SK-N-SH (cell line): Measurements from ENCODE around the gene ZNF189. TPM values are rescaled to one million over a fixed set of nuclear protein-coding genes. Genes with fewer than 3 reads are reported as not detected.
A peak's percentile ranks its signal among the peaks of the same experiment; 100 is the strongest.

Experiments used
- CTCF ChIA-PET: fragments of 300-600, 350-600 bp; formaldehyde crosslinking; extraction: SDS; loops from one replicate; lab custom pipeline; 2021; lab: Yijun Ruan, JAX
- POLR2A ChIA-PET: fragments of 350-600 bp; sonication (Branson Sonifier 250); formaldehyde crosslinking; extraction: SDS; loops from one replicate; lab custom pipeline; 2020; ENCODE audit warnings: antibody characterized with exemption, inconsistent platforms; lab: Yijun Ruan, JAX
- DNase-seq: peaks from one replicate; pipeline ENCODE4 v3.0.0; 2012
- H2AFZ ChIP-seq: fragments of 200-600 bp; sonication (generic); 2 replicates; pipeline ENCODE4 v1.8.1; 2016; ENCODE audit warnings: antibody characterized with exemption, mild to moderate bottlenecking, low read depth
- H3F3A ChIP-seq: fragments of 200-600 bp; sonication (generic); replicated peaks from 2 replicates; pipeline ENCODE3; 2016; ENCODE audit warnings: antibody characterized with exemption, mild to moderate bottlenecking; ENCODE audit not compliant: insufficient read depth
- H3K27ac ChIP-seq, 2 experiments: fragments of 200-500 bp in 1 of 2; fragments of 200-600 bp in 1 of 2; sonication (Bioruptor generic) in 1 of 2; sonication (generic), shearing (Covaris generic) in 1 of 2; 2 replicates each; pipeline versions ENCODE4 v1.5.1 to v1.6.1; 2014 to 2016; ENCODE audit warnings: low read depth in 2 of 2, inconsistent platforms in 1 of 2, low read length in 1 of 2, mild to moderate bottlenecking in 1 of 2, mixed read lengths in 1 of 2
- H3K27me3 ChIP-seq: fragments of 200-600 bp; sonication (generic), shearing (Covaris generic); 2 replicates; pipeline ENCODE4 v1.6.1; 2016; ENCODE audit warnings: mixed run types; ENCODE audit not compliant: insufficient read depth
- H3K36me3 ChIP-seq, 2 experiments: fragments of 200-500 bp in 1 of 2; fragments of 200-600 bp in 1 of 2; sonication (Bioruptor generic) in 1 of 2; sonication (generic) in 1 of 2; replicated peaks in 1 of 2; 2 replicates each; pipeline versions ENCODE3 to v1.5.1; 2014 to 2016; ENCODE audit warnings: low read length in 1 of 2, mild to moderate bottlenecking in 1 of 2; ENCODE audit not compliant: insufficient read depth in 2 of 2, control insufficient read depth in 1 of 2
- H3K4me1 ChIP-seq, 2 experiments: fragments of 200-500 bp in 1 of 2; fragments of 200-600 bp in 1 of 2; sonication (Bioruptor generic) in 1 of 2; sonication (generic), shearing (Covaris generic) in 1 of 2; 2 replicates each; pipeline versions ENCODE4 v1.5.1 to v1.6.1; 2014 to 2016; ENCODE audit warnings: low read depth in 1 of 2, low read length in 1 of 2, mixed run types in 1 of 2; ENCODE audit not compliant: insufficient read depth in 2 of 2, control insufficient read depth in 1 of 2
- H3K4me2 ChIP-seq: fragments of 200-600 bp; sonication (generic), shearing (Covaris generic); 2 replicates; pipeline ENCODE4 v1.6.1; 2017; ENCODE audit warnings: mixed run types
- H3K4me3 ChIP-seq, 2 experiments: fragments of 200-500 bp in 1 of 2; fragments of 200-600 bp in 1 of 2; sonication (Bioruptor generic) in 1 of 2; sonication (generic), shearing (Covaris generic) in 1 of 2; 2 replicates each; pipeline versions ENCODE4 v1.5.1 to v1.8.1; 2014 to 2016; ENCODE audit warnings: low read depth in 2 of 2, inconsistent platforms in 1 of 2, low read length in 1 of 2, mild to moderate bottlenecking in 1 of 2, mixed read lengths in 1 of 2, moderate library complexity in 1 of 2
- H3K79me2 ChIP-seq: fragments of 200-600 bp; sonication (generic); 2 replicates; pipeline ENCODE4 v1.8.1; 2017; ENCODE audit warnings: mild to moderate bottlenecking; ENCODE audit not compliant: insufficient read depth
- H3K9ac ChIP-seq: fragments of 200-600 bp; sonication (generic); 2 replicates; pipeline ENCODE4 v1.6.1; 2017; ENCODE audit warnings: mixed run types
- H3K9me2 ChIP-seq: fragments of 200-600 bp; sonication (generic); 2 replicates; pipeline ENCODE4 v1.6.1; 2017; ENCODE audit warnings: mixed run types
- H3K9me3 ChIP-seq: fragments of 200-600 bp; sonication (generic); 2 replicates; pipeline ENCODE4 v1.6.1; 2017; ENCODE audit warnings: mixed run types, mild to moderate bottlenecking, moderate library complexity
- H4K20me1 ChIP-seq: fragments of 200-600 bp; sonication (generic); 2 replicates; pipeline ENCODE4 v1.6.1; 2017; ENCODE audit warnings: mild to moderate bottlenecking, mixed run types; ENCODE audit not compliant: insufficient read depth
- CHD2 ChIP-seq: fragments of 150-350 bp; IDR thresholded peaks from 2 replicates; pipeline ENCODE4 v1.6.1; 2018; ENCODE audit warnings: low read length; ENCODE audit not compliant: partially characterized antibody
- ELF1 ChIP-seq: IDR thresholded peaks from 2 replicates; pipeline ENCODE4 v1.4.0; 2012
- EZH2phosphoT487 ChIP-seq: fragments of 200-600 bp; sonication (generic); IDR thresholded peaks from 2 replicates; pipeline ENCODE4 v1.6.1; 2017; ENCODE audit warnings: low read depth, mixed run types, mild to moderate bottlenecking, antibody characterized with exemption, moderate library complexity, borderline replicate concordance
- FOXJ3 ChIP-seq: sonication (generic); formaldehyde crosslinking; IDR thresholded peaks from 2 replicates; pipeline ENCODE4 v1.5.1; 2020; ENCODE audit warnings: mild to moderate bottlenecking, missing genetic modification reagents
- FOXM1 ChIP-seq: IDR thresholded peaks from 2 replicates; pipeline ENCODE4 v1.4.0; 2012; ENCODE audit warnings: low read depth, mild to moderate bottlenecking
- GATA2 ChIP-seq: sonication (generic); formaldehyde crosslinking; IDR thresholded peaks from 2 replicates; pipeline ENCODE4 v1.5.0; 2020; ENCODE audit warnings: mild to moderate bottlenecking, missing genetic modification reagents
- MEF2A ChIP-seq: IDR thresholded peaks from 2 replicates; pipeline ENCODE4 v1.4.0; 2012; ENCODE audit warnings: low read depth, borderline replicate concordance
- MXI1 ChIP-seq: IDR thresholded peaks from 2 replicates; pipeline ENCODE4 v1.6.1; 2012; ENCODE audit warnings: mild to moderate bottlenecking, low read depth, low read length, improper control_type of control experiment
- NFIC ChIP-seq: IDR thresholded peaks from 2 replicates; pipeline ENCODE4 v1.4.0; 2012; ENCODE audit warnings: borderline replicate concordance
- NRF1 ChIP-seq: IDR thresholded peaks from 2 replicates; pipeline ENCODE4 v1.6.1; 2012; ENCODE audit warnings: low read depth, mild to moderate bottlenecking, low read length
- RXRA ChIP-seq: IDR thresholded peaks from 2 replicates; pipeline ENCODE4 v1.4.0; 2012; ENCODE audit warnings: low read depth, mild to moderate bottlenecking, borderline replicate concordance
- SIN3A ChIP-seq: IDR thresholded peaks from 2 replicates; pipeline ENCODE4 v1.6.1; 2012; ENCODE audit warnings: low read depth, mild to moderate bottlenecking, low read length, moderate library complexity, borderline replicate concordance
- TEAD4 ChIP-seq: IDR thresholded peaks from 2 replicates; pipeline ENCODE4 v1.4.0; 2012; ENCODE audit warnings: mild to moderate bottlenecking, borderline replicate concordance; ENCODE audit not compliant: insufficient read depth
- YY1 ChIP-seq: IDR thresholded peaks from 2 replicates; pipeline ENCODE4 v1.4.0; 2012; ENCODE audit warnings: low read depth, mild to moderate bottlenecking
- WGBS: methylation state at CpG from one replicate; pipeline ENCODE4 v1.1.6; 2017; ENCODE audit warnings: low lambda C conversion rate; 5-methylcytosine and 5-hydroxymethylcytosine counted together
- polyA plus RNA-seq, 3 experiments: library from polyadenylated mRNA; depleted of rRNA; stranded (reverse); fragments of >200 nt; gene quantifications; 2 replicates each; pipeline ENCODE4 v1.2.3, GENCODE V29; 2012
- TF ChIP-seq, protein P1 (sequence below): fragments of 200-600 bp; sonication (generic); IDR thresholded peaks from 2 replicates; pipeline ENCODE4 v1.6.1; 2017; ENCODE audit warnings: antibody characterized with exemption, mild to moderate bottlenecking, moderate library complexity
- TF ChIP-seq, protein P2 (sequence below): IDR thresholded peaks from 2 replicates; pipeline ENCODE4 v1.4.0; 2012; ENCODE audit warnings: low read depth, borderline replicate concordance
- TF ChIP-seq, protein P3 (sequence below): fragments of 150-350 bp; IDR thresholded peaks from 2 replicates; pipeline ENCODE4 v1.6.1; 2017; ENCODE audit warnings: antibody characterized with exemption, low read length, low read depth, borderline replicate concordance
- TF ChIP-seq, protein P4 (sequence below): IDR thresholded peaks from 2 replicates; pipeline ENCODE4 v1.4.0; 2012; ENCODE audit warnings: low read depth, borderline replicate concordance
- TF ChIP-seq, protein P5 (sequence below): IDR thresholded peaks from 2 replicates; pipeline ENCODE4 v1.4.0; 2012; ENCODE audit warnings: low read depth

The ZNF189 gene
- polyA plus RNA-seq, 1 of the 3 experiments (the other 2 are of a cell fraction): 2.9 TPM

DNA sequence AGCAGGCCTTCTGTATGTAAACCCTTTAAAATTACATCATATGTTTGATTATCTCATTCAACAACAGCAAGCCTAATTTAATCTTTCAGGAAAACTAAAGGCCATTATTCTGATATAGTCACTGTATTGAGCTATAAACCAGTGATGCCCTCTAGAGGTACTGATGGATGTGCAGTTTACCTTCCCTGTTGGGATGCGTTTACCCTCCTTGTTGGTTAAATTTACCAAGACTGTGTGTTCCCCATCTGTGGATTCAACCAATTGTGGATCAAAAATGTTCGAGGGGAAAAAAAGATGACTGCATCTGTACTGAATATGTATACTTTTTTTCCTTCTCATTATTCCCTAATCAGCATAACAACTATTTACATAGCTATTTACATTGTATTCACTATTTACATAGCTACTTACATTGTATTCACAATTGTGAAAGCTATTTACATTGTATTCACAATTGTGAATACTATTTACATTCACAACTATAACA lies 10.1 kb upstream of the ZNF189 start:
- WGBS: 76% methylated on average over 2 of the region's 2 CpGs
- CTCF ChIA-PET: interaction anchor here (0.7 to 3.7 kb wide), 14 partner anchors 8 to 278 kb away, joined by 3 to 19 read pairs (median 4); partner anchors contain the start of genes MRPL50 and ZNF189
- no peak for DNase-seq
- Histone ChIP-seq H3K79me2 (peaks cover 28% of the 10 kb centered on the region), H3K4me1 (no peaks in the 10 kb centered on the region; a peak in 1 of 4 replicates), H2AFZ (no peak overlapping the region), H3K36me3 (peaks cover 42% of the 10 kb centered on the region in 2 experiments), H3K27ac (no peak overlapping the region), H3K27me3 (no peaks in the 10 kb centered on the region), H3K4me3 (no peak overlapping the region), H3K9me3 (peaks cover 5% of the 10 kb centered on the region; the same call in 1 of the 2 replicates), H3K4me2 (no peak overlapping the region), H3K9ac (no peak overlapping the region), H4K20me1 (no peaks in the 10 kb centered on the region), H3F3A (no peaks in the 10 kb centered on the region), H3K9me2 (no peaks in the 10 kb centered on the region)
- TF ChIP-seq, protein P1, sequence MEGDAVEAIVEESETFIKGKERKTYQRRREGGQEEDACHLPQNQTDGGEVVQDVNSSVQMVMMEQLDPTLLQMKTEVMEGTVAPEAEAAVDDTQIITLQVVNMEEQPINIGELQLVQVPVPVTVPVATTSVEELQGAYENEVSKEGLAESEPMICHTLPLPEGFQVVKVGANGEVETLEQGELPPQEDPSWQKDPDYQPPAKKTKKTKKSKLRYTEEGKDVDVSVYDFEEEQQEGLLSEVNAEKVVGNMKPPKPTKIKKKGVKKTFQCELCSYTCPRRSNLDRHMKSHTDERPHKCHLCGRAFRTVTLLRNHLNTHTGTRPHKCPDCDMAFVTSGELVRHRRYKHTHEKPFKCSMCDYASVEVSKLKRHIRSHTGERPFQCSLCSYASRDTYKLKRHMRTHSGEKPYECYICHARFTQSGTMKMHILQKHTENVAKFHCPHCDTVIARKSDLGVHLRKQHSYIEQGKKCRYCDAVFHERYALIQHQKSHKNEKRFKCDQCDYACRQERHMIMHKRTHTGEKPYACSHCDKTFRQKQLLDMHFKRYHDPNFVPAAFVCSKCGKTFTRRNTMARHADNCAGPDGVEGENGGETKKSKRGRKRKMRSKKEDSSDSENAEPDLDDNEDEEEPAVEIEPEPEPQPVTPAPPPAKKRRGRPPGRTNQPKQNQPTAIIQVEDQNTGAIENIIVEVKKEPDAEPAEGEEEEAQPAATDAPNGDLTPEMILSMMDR: peak; percentile 47
- no peak for TF ChIP-seq YY1
- no peak for TF ChIP-seq EZH2phosphoT487
- no peak for TF ChIP-seq FOXJ3
- no peak for TF ChIP-seq RXRA
- POLR2A ChIA-PET: no interaction called here

DNA sequence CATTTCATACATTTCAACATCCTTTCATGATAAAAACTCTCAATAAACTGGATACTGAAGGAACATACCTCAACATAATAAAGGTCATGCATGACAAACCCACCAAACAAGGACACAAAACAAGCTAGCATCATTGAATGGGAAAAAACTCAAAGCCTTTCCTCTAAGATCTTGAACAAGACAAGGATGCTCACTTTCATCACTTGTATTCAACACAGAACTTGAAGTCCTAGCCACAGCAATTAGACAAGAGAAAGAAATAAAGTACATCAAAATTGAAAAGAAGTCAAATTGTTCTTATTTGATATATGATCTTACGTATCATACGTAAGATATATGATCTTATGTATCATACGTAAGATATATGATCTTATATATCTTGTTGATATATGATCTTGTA lies 5.5 kb upstream of the ZNF189 start:
- no peak overlapping the region for H3K4me3 ChIP-seq
- ChIA-PET POLR2A (no interaction called here), CTCF (no interaction called here)
- no peaks in the 10 kb centered on the region for H4K20me1 ChIP-seq
- WGBS: 97% methylated on average over 3 of the region's 3 CpGs
- no peak overlapping the region for H3K9ac ChIP-seq
- no peak overlapping the region for H3K27ac ChIP-seq
- DNase-seq: no peak
- 0 out of 2 replicates have a peak, but pooled peaks cover 5% of the 10 kb centered on the region for H3K9me3 ChIP-seq
- no peaks in the 10 kb centered on the region; a peak in 1 of 4 replicates for H3K4me1 ChIP-seq
- no peaks in the 10 kb centered on the region for H3K27me3 ChIP-seq
- no peak overlapping the region for H2AFZ ChIP-seq
- H3F3A ChIP-seq: no peaks in the 10 kb centered on the region
- H3K4me2 ChIP-seq: no peak overlapping the region
- no peaks in the 10 kb centered on the region for H3K9me2 ChIP-seq
- no peak for TF ChIP-seq MEF2A
- no peak for TF ChIP-seq ELF1
- no peak for TF ChIP-seq TEAD4
- TF ChIP-seq, protein P2, sequence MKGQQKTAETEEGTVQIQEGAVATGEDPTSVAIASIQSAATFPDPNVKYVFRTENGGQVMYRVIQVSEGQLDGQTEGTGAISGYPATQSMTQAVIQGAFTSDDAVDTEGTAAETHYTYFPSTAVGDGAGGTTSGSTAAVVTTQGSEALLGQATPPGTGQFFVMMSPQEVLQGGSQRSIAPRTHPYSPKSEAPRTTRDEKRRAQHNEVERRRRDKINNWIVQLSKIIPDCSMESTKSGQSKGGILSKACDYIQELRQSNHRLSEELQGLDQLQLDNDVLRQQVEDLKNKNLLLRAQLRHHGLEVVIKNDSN: no peak
- TF ChIP-seq, protein P3, sequence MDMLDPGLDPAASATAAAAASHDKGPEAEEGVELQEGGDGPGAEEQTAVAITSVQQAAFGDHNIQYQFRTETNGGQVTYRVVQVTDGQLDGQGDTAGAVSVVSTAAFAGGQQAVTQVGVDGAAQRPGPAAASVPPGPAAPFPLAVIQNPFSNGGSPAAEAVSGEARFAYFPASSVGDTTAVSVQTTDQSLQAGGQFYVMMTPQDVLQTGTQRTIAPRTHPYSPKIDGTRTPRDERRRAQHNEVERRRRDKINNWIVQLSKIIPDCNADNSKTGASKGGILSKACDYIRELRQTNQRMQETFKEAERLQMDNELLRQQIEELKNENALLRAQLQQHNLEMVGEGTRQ: no peak
- no peak for TF ChIP-seq MXI1
- TF ChIP-seq NRF1: no peak
- TF ChIP-seq FOXM1: no peak
- TF ChIP-seq, protein P4, sequence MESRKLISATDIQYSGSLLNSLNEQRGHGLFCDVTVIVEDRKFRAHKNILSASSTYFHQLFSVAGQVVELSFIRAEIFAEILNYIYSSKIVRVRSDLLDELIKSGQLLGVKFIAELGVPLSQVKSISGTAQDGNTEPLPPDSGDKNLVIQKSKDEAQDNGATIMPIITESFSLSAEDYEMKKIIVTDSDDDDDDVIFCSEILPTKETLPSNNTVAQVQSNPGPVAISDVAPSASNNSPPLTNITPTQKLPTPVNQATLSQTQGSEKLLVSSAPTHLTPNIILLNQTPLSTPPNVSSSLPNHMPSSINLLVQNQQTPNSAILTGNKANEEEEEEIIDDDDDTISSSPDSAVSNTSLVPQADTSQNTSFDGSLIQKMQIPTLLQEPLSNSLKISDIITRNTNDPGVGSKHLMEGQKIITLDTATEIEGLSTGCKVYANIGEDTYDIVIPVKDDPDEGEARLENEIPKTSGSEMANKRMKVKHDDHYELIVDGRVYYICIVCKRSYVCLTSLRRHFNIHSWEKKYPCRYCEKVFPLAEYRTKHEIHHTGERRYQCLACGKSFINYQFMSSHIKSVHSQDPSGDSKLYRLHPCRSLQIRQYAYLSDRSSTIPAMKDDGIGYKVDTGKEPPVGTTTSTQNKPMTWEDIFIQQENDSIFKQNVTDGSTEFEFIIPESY: no peak
- TF ChIP-seq GATA2: no peak
- TF ChIP-seq RXRA: no peak
- no peak for TF ChIP-seq CHD2
- TF ChIP-seq NFIC: no peak
- TF ChIP-seq SIN3A: no peak
- TF ChIP-seq, protein P5, sequence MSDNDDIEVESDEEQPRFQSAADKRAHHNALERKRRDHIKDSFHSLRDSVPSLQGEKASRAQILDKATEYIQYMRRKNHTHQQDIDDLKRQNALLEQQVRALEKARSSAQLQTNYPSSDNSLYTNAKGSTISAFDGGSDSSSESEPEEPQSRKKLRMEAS: no peak
- TF ChIP-seq, all 33 proteins: peak for 0
- peaks cover 73% of the 10 kb centered on the region for H3K79me2 ChIP-seq
- peaks cover 32 to 44% of the 10 kb centered on the region in 2 experiments for H3K36me3 ChIP-seq
